ENCODE measurements around the gene MARK1.

The MARK1 gene

GRCh38 chr1:220573836-220574235 lies 45.9 kb downstream of the MARK1 start:
- no peak for TF ChIP-seq CTCF (IDR thresholded peaks at IDR 0.05; ENCODE audit: borderline replicate concordance, insufficient read depth, low read depth, low read length)

GRCh38 chr1:220575718-220576497 lies 48.0 kb downstream of the MARK1 start:
- no peak for TF ChIP-seq CTCF (IDR thresholded peaks at IDR 0.05; ENCODE audit: borderline replicate concordance, insufficient read depth, low read depth, low read length)
- no peak overlapping the region for H3K4me3 ChIP-seq (ENCODE audit: low read depth, low read length)

More at GRCh38 chr1:220573836-220574235, 45.9 kb downstream of the MARK1 start:
- no peak overlapping the region for H3K4me3 ChIP-seq (ENCODE audit: low read depth, low read length)

- no peak for TF ChIP-seq CTCF (IDR thresholded peaks at IDR 0.05; ENCODE audit: borderline replicate concordance, insufficient read depth, low read depth, low read length)
- no peak overlapping the region for H3K4me3 ChIP-seq (ENCODE audit: low read depth, low read length)
These were observed 50.0 kb downstream of the MARK1 start for GRCh38 chr1:220577926-220578325.

GRCh38 chr1:220579317-220579716 lies 51.4 kb downstream of the MARK1 start:
- TF ChIP-seq CTCF (IDR thresholded peaks at IDR 0.05; ENCODE audit: borderline replicate concordance, insufficient read depth, low read depth, low read length): no peak
- no peak overlapping the region for H3K4me3 ChIP-seq (ENCODE audit: low read depth, low read length)

- no peak for TF ChIP-seq CTCF (IDR thresholded peaks at IDR 0.05; ENCODE audit: borderline replicate concordance, insufficient read depth, low read depth, low read length)
- no peak overlapping the region for H3K4me3 ChIP-seq (ENCODE audit: low read depth, low read length)
These were observed 64.8 kb downstream of the MARK1 start for GRCh38 chr1:220592714-220593113.

- no peak for TF ChIP-seq CTCF (IDR thresholded peaks at IDR 0.05; ENCODE audit: borderline replicate concordance, insufficient read depth, low read depth, low read length)
- no peak overlapping the region for H3K4me3 ChIP-seq (ENCODE audit: low read depth, low read length)
These were observed 66.4 kb downstream of the MARK1 start for GRCh38 chr1:220594356-220594755.

- no peak for TF ChIP-seq CTCF (IDR thresholded peaks at IDR 0.05; ENCODE audit: borderline replicate concordance, insufficient read depth, low read depth, low read length)
- H3K4me3 ChIP-seq (ENCODE audit: low read depth, low read length): no peak overlapping the region
These were observed 67.2 kb downstream of the MARK1 start for GRCh38 chr1:220595179-220595578.
